H54 (cell line): ENCODE measurements around the gene CCDC171.
"Not testable (repeated sequence)": the region's sequence is repeated elsewhere in the genome, so short reads cannot be mapped to it uniquely, and the experiment has no call there.

Experiments used
- DNase-seq: peaks from one replicate; pipeline ENCODE4 v3.0.0; 2011; ENCODE audit warnings: low spot score, mixed read lengths; ENCODE audit not compliant: insufficient read length
- FAIRE-seq: peaks from 3 replicates; lab custom pipeline; 2011; peaks lifted over from hg19 to GRCh38; lab: Jason Lieb, UNC
- POLR2A ChIP-seq: IDR thresholded peaks from 2 replicates; pipeline ENCODE4 v1.6.1; 2011; ENCODE audit warnings: low read depth, mild to moderate bottlenecking, low read length

The CCDC171 gene

GRCh38 chr9:15552636-15553527 is at the start of gene CCDC171:
TSS of gene CCDC171 (plus strand) at chr9:15553043. CDS start at chr9:15564089, 11,046 bp downstream.
- peak; percentile 74 for TF ChIP-seq POLR2A
- DNase-seq = peak; percentile 96
- FAIRE-seq = peak; percentile 95

GRCh38 chr9:15505921-15506320 is 46.9 kb upstream of the CCDC171 start:
- TF ChIP-seq POLR2A = no peak
- FAIRE-seq (no peak), DNase-seq (no peak)

- FAIRE-seq (no peak), DNase-seq (peak; percentile 31)
- no peak for TF ChIP-seq POLR2A
Measured at GRCh38 chr9:15509931-15510788, 42.7 kb upstream of the CCDC171 start.

GRCh38 chr9:15510789-15511575 is 41.9 kb upstream of the CCDC171 start, which contains the start of gene PSIP1:
TSS of gene PSIP1 (minus strand) at chr9:15510970. CDS start at chr9:15510188, 782 bp downstream.
- TF ChIP-seq POLR2A = peak; percentile 86
- peak; percentile 64 for DNase-seq
- peak; percentile 94 for FAIRE-seq

- DNase-seq (no peak), FAIRE-seq (peak; percentile 45)
- no peak for TF ChIP-seq POLR2A
Measured at GRCh38 chr9:15512204-15512603, 40.6 kb upstream of the CCDC171 start.

GRCh38 chr9:15512889-15513288 is 40.0 kb upstream of the CCDC171 start:
- FAIRE-seq = no peak
- TF ChIP-seq POLR2A = no peak
- DNase-seq = no peak

- DNase-seq (peak; percentile 14), FAIRE-seq (peak; percentile 57)
- TF ChIP-seq POLR2A = no peak
Measured at GRCh38 chr9:15513335-15513734, 39.5 kb upstream of the CCDC171 start.

- TF ChIP-seq POLR2A = no peak
- DNase-seq = no peak
- no peak for FAIRE-seq
Measured at GRCh38 chr9:15519831-15520230, 33.0 kb upstream of the CCDC171 start.

- no peak for DNase-seq
- TF ChIP-seq POLR2A = no peak
- no peak for FAIRE-seq
Measured at GRCh38 chr9:15521254-15521653, 31.6 kb upstream of the CCDC171 start.

GRCh38 chr9:15522130-15522755 is 30.6 kb upstream of the CCDC171 start:
- no peak for TF ChIP-seq POLR2A
- FAIRE-seq (no peak), DNase-seq (no peak)

GRCh38 chr9:15524845-15525455 is 27.9 kb upstream of the CCDC171 start:
- TF ChIP-seq POLR2A = no peak
- FAIRE-seq = no peak

GRCh38 chr9:15525958-15526357 is 26.9 kb upstream of the CCDC171 start:
- FAIRE-seq = no peak
- DNase-seq = no peak
- TF ChIP-seq POLR2A = no peak

More at GRCh38 chr9:15524845-15525455, 27.9 kb upstream of the CCDC171 start:
- no peak for DNase-seq

GRCh38 chr9:15527035-15527434 is 25.8 kb upstream of the CCDC171 start:
- DNase-seq, FAIRE-seq: not testable (repeated sequence)
